Activated CD4-positive, alpha-beta T cell treated with anti-CD3 and anti-CD28 coated beads, Interleukin-2, amount 50 U/mL, for 24 hours (primary cell): ENCODE measurements around the gene ATG5.

Source experiments
- DNase-seq, 2 donors: peaks; one replicate each; pipeline ENCODE4 v3.0.0-alpha.2; 2020; ENCODE audit warnings: low read depth in 1 of 2, low spot score in 1 of 2

Gene ATG5

DNA sequence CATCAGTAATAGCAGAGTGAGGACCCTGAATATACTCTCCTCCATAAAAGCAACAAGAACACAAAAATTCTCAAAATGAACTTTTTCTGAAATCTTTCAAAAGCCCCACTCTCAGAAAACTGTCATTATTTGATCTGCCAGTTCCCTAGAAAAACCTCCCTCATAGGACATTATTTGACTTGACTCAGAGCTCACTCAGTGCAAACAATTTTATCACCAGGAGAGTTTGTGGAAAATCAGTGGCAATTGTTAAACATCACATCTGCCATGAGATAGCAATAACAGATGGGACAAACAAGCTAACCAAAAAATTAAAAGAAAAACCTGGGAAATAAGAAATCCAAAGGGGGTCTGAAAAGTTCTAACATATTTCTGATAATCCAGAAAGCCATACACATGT, 100.0 kb downstream of the ATG5 start:
- DNase-seq: no peak

DNA sequence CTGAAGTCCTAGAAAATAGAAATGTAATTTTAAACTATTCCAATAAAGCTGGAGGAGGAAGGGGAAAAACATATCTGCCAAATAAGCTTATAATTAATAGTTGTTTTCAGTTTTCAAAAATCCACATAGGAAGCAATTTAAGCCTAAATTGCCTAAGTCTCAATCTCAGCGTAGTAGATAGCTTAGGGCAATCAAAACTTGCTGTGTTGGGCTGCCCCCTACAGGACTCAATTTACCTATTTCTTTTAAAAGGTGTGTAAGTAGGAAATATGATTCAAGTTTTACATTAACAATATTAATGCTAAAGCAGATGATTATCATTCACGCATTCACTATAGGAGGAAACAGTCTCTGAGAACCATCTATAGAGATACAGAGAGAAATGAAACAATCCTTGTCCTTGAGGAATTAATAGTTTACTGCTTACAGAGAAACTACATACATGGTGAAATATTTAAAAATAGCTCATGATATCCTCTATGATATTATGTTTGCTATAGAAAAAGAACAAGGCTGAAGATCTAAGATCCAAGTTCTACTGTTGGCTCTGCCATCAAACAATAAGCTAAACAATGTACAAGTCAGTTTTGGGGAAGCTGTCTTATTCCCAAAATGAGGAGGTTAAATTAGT, 102.1 kb downstream of the ATG5 start:
- DNase-seq: peak; percentile 38 to 70

DNA sequence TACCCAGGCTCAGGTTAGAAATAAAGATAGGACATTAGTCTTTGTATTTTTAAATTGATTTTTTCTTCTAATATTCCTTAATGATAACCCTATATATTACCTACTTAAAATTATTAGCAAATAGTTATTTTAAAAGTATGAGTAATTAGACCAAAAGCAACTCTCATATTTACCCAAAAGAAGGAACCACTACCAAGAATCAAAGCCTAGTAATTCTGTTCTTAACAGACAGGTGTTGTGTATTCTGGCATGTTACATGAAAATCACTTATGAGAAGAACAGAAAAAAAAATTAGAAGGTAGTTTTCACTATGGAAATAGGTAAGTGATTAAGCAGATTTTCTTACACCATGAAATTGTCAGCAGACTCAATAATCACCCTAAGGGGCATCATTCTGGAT, 105.1 kb downstream of the ATG5 start:
- DNase-seq: no peak

DNA sequence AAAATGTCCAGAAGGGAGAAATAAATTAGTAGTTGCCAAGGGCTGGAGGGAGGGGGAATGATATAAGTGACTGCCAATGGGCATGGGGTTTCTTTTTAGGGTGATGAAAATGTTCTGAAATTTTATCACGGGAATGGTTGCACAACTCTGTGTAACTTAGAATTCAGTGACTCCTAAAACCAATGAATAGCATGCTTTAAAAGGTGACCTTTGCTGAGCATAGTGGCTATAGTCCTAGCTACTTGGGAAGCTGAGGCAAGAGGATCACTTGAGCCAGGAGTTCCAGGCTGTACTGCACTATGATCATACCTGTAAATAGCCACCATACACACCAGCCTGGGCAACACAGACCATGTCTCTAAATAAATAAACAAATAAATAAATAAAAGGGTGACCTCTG, 109.0 kb downstream of the ATG5 start:
- no peak for DNase-seq

DNA sequence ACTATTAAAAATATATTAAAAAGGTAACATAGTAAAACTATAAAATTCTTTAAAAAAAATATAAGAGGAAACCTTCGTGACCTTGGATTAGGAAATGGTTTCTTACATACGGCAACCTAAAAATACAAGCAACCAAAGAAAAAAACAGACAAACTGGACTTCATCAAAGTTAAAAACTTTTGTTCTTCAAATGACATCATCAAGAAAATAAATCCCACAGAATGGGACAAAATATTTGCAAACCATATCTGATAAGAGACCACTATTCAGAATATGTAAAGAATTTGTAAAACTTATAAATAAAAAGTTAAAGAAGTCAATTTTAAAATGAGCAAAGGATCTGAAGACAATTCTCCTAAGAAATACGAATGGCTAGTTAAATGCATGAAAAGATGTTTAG, 110.0 kb downstream of the ATG5 start:
- DNase-seq: no peak

DNA sequence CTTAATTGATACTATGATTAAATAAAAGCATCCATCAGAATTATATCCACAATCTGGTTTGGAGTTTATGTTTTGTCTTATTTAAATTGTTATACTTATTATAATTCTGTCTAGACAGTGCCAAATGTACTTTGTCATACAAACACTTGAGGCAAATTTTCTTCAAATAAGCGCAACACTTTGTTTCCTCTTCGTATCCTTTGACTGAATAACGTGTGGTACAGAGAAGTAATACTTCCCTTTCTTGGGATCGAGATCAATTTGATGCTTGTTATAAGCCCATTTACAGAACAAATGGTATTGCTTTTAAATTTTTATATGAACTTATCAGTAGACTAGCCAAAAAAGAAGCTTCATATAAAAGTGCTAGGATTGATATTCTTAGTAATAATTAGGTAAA, 111.0 kb downstream of the ATG5 start:
- DNase-seq: no peak

DNA sequence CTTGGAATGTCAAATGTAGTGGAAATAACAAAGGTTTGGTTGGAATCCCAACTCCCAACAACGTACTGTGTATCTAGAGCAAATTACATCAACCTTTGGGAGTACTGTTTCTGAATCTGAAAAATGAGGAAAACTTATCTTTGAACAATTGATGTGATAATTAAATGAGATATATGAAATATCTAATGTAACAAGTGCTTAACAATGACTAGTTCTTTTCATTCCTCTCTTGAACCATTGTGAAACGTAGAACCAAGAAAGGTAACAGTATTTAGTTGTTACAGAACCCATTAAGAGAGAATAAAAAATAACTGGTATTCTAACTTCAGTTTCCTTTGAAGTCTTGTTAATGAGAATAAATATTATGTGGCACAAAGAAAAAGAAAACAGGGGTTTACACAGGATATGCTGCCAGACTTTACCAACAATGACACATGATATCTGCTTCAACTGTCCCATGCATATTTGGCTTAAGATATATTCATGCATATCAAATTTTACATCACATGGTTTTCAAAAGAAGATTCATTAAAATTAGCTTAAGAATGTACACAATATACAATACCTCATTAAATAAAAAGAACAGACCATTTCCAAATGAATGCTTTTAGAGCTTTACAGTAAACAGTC, 111.8 kb downstream of the ATG5 start:
- DNase-seq: no peak

DNA sequence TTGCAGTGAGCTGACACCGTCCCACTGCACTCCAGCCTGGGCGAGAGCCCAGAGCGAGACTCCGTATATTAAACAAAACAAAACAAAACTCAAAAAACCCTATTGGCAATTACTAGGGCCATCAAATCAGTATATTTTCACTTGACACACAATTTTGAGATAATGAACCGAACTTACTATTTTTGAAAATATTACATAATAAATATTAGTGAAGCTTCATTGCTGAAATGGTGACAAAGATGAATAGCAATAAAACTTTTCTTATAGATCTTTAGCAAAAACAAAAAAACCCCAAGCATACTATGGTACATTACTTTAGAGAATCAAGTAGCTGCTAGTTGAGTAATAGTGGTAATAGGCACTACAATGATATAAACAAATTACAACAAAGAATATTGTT, 113.0 kb downstream of the ATG5 start:
- DNase-seq: no peak

DNA sequence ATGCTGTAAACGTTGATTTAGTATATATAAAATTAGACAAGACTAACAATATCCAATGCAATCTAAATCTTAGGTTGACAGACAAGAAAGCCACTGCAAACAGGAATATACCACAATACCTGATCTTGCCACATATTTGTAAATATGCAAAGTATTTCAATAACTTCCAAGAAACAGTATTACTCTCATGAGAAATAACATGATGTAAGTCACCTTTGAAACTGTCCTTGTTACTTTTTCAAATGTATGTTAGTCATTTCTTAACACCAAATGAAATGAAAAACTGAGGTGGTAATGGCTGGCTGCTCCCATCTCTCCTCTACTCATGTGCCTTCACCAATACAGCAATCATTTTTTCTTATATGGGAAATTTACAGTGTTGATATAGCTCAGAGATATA, 118.7 kb downstream of the ATG5 start:
- no peak for DNase-seq

DNA sequence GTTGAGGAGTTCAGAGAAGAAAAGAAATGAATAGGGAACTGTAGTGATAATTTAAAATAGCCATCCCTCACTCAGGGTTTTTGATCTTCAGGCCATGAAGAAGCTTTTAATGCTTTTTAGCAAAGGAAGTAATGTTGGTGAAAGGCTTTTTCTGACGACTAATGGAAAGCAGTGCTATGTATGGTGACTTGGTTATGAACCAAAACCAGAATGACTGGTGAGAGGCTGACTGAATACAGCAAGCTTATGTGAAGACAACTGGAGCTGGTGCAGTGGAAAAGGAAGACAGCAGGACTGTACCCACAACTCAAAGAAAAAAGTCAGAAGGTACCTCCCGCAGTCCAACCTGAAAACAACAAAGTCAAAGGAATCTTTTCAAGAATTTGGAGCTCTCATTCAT, 120.6 kb downstream of the ATG5 start:
- DNase-seq: no peak

DNA sequence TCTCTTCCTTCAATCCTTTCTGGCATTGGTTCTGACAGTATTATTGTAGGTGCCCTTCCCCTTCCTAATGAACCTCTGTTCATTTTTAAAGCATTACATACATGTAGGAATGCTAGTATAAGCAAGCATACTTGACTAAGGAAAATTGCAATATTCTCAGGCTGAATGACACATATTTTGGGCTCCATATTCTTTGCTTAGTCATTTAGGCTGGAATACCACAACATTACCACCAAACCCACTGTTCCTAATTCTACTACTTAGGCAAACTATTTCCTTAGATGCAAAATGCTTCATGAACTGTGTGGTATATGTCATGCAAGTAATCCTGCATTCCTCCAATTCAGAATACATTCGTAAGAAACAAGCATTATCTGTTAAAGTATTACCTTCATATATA, 125.6 kb downstream of the ATG5 start:
- DNase-seq: no peak

DNA sequence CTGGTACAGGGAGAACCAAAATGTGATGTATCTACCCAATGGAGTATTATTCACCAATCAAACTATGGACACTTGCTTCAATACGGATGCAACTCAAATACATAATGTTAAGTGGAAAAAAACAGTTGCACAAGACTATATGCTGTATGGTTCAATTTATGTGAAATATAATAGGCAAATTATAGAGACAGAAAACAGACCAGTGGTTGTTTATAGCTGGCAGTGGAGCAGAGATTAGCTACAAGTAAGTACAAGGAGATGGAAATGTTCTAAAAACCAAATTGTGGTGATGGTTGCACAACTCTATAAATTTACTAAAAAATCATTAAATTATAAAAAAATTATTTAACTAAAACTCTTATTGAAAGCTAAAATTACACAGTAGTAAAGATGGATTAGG, 126.2 kb downstream of the ATG5 start:
- DNase-seq: no peak

DNA sequence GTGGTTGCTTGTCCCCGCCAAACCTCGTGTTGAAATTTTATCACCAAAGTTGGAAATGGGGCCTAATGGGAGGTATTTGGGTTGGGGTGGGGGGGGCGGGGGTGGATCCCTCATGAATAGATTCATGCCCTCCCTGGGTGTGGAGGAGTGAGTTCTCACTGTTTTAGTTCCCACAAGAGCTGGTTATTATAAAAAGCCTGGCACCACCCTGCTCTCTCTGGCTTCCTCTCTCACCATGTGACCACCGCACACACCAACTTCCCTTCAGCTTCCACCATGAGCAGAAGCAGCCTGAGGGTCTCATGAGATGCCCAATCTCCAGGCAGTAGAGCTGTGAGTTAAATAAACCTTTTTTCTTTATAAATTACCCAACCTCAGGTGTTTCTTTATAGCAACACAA, 128.1 kb downstream of the ATG5 start:
- DNase-seq: no peak

DNA sequence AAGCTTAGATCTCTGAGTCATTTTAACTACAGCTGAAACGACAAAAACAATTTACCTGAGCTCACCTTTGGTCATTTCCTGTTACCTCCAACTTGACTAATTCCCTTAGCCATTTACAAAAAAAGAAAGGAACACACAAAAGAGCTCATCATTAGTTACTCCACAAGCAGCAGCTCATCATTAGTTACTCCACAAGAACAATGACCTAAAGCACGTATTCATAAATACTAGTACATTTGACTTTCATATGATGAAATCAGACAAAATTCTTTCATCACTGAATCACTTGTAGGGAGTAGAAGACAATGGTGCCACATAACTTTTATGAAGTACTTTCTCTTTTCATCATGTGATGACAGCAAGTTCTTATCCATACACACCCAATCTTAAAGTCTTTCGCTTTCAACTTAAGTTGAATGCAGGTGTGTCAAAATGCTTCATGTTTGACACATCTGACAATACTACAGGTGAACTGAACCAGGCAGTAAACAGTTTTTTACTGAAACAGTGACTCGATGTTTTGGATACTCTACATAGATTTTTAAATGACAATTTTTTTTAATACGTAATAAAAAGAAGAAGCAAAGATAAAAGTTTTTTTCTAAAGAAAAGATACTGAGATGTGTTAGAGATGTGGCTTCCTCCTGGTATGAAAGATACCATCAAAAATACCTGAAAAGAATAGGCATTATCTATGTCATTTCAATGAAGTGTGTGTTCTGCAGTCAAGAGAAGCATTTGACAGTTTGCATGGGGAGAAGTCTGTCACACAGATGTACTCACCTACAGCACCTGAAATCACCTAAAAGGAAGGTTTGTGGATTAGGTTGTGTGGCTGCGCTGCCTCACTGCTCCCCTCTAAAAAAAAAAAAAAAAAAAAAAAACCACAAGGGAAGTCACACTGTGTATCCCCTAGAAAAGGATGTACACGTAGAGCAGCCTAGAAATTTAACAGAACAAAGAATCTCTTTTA, 130.3 kb downstream of the ATG5 start:
- DNase-seq: no peak

DNA sequence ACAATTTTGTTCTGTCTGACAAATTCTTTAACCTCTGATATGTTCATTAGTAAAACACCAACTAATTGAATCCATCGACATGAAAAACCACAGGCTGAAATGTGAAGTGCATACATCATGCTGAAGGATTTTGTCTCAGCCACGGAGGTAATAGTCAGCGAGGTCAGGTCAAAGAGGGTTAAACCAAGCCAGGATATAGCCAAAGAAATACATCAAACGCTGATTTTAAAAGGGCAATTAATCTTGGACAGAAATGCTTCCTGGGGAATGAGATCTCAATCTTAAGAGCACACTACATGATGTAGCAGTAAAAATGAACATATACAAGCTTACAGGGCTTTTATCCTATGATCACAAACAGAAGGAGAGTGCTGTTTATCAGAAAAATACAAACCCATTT, 132.7 kb downstream of the ATG5 start:
- no peak for DNase-seq

DNA sequence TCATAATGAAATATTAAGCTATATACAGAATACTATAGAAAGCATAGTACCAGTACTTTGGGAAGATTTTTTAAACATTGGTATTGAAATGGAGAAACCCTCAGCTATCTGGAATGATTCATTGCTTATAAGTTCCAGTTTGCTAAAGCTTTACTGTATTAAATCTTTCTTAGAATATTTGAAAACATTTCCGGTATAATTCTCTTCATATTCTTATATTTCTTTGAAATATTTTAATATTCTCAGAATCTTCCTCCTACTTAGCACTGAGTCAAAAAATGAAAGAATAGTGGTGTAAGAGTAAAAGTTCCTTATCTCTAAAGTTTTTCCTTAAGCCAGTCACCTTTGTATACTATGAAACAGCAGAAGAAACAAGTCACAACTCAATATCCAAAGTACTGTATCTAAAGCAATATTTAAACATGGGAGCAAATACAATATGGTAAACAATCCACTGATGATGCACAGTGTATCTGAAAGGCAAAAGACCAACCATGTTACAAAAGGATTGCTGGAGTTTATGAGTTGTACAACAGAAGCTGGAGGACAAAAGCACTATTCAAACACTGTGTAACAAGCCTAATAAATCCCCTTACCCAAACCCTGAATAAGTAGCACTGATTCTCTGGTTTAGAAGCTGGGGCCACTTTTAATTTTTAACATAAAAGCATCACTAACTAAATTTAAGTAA, 137.3 kb downstream of the ATG5 start:
- DNase-seq: no peak

DNA sequence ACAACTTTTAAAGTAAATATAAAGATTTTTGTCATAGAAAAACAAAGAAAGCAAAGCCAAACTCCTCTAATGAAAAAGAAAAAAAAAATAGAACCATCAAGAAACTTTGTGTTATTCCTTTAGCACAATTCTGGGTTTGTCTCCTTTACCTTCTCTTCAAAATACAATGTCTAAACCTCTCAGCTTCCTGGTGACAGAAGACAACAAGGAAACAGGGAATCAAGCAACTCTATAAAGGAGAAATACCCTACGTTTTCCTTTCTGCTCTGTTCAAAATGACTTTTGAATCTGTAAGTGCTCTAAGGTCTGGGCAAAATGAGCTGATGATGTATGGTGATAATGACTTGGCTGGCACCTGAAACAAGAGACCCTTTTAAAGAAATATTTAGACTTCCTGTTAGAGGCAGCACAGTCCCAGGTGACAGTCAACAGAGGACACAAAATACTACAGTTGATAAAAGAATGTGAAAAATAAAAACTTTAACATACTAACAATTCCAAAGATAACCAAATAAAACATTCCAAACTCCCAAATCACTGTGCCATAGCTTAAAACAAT, 138.1 kb downstream of the ATG5 start:
- no peak for DNase-seq

DNA sequence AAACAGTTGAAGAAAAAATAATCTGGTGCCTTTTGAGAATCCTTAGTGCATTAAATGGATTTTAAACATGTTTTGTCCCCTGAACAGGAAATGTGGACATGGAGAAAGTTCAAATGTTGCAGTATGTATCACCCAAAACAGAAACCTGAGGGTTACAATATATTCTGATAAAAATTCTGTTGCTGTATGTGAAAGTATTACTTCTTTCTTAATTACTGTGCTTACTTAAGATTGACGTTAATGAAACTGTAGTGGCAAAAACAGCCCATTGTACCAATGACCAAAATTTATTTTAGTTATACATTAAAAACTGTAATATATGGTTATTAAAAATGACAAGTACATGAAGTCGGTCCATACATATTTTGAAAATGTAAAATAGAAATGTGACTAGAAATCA, 138.8 kb downstream of the ATG5 start:
- no peak for DNase-seq

DNA sequence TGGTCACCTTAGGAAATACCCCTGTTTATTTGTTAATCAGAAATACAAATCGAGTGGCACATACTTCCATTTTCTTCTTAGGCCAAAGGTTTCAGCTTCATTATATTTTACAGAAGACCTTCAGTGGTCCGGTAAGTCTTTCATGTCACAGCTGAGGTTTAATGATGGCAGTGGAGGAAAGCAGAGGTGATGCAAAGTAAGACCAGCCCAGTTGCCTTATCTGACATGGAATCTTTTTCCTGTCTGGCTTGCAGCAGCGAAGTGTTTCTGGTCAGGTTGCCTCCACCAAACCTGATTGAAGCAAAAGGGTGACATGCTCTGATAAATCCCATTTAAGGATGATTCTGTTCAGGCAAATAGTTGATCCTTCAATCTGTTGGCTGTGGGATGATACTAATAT, 139.4 kb downstream of the ATG5 start:
- DNase-seq: no peak

DNA sequence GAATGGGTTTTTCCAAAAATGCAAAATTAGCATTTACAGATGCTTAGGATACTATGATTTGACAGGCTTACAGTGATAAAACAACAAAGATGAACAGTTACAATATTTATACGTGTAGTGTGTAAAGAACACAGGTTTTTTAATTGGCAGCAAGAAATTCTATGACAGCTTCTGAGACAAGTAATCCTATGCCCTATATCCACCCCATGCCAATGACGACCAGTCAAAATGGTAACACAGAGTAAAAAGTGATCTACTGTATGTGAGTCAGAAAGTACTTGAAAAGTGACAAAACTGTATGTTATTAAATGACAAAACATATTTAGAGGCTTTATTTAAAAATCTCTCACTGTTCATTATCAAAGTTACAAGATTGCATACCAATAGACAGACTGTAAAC, 139.9 kb downstream of the ATG5 start:
- no peak for DNase-seq

DNA sequence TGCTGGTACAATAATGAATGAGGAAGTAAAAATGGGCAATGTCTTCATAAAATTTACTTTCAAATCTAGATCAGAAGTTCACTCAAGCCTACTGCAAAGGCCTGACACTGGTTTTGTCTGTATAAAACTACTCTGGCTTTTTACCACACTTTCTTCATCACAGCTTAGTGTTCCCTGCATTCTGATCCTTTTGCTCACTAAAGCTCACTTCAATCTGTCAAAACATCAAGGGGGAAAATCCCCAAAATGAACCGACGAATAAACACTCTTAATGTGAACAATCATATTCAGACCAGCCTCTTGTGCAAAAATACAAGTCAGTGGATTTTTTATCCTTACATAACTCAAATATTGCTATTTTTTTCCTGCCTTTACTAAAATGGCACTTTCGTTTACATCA, 140.9 kb downstream of the ATG5 start:
- DNase-seq: no peak
